CD4-positive, alpha-beta T cell treated with Interferon alpha-2 for 1 hour (primary cell): ENCODE results near the gene TMEM87B.
"Not testable (repeated sequence)": the region's sequence is repeated elsewhere in the genome, so short reads cannot be mapped to it uniquely, and the experiment has no call there.

ENCODE experiments used
- DNase-seq, 2 donors: peaks; one replicate each; pipeline ENCODE4 v3.0.0-alpha.2; 2020 to 2022

TMEM87B gene

GRCh38 chr2:112034924-112035323 lies 20.1 kb upstream of the TMEM87B start:
- DNase-seq = no peak

GRCh38 chr2:112035786-112036185 lies 19.3 kb upstream of the TMEM87B start:
- no peak for DNase-seq

- DNase-seq = not testable (repeated sequence)
Measured at GRCh38 chr2:112039556-112039955, 15.5 kb upstream of the TMEM87B start.

- not testable (repeated sequence) for DNase-seq
Measured at GRCh38 chr2:112040066-112040465, 15.0 kb upstream of the TMEM87B start.

- not testable (repeated sequence) for DNase-seq
Measured at GRCh38 chr2:112041460-112041859, 13.6 kb upstream of the TMEM87B start.

- DNase-seq = no peak
Measured at GRCh38 chr2:112045446-112046014, 9.5 kb upstream of the TMEM87B start.

GRCh38 chr2:112046231-112046630 lies 8.8 kb upstream of the TMEM87B start:
- no peak for DNase-seq

- no peak for DNase-seq
Measured at GRCh38 chr2:112047537-112048235, 7.4 kb upstream of the TMEM87B start.

GRCh38 chr2:112048236-112048592 lies 6.9 kb upstream of the TMEM87B start:
- no peak for DNase-seq

GRCh38 chr2:112048887-112049286 lies 6.2 kb upstream of the TMEM87B start:
- DNase-seq = peak; percentile 46 to 70

- no peak for DNase-seq
Measured at GRCh38 chr2:112050316-112050715, 4.8 kb upstream of the TMEM87B start.

GRCh38 chr2:112053917-112054846 lies 887 bp upstream of the TMEM87B start:
- peak; percentile 97 to 99 for DNase-seq

GRCh38 chr2:112055730-112056625 lies 909 bp downstream of the TMEM87B start:
- peak in 1 of 2 donors; percentile 40 for DNase-seq

GRCh38 chr2:112056626-112056987 lies 1.5 kb downstream of the TMEM87B start:
- no peak for DNase-seq

- DNase-seq = no peak
Measured at GRCh38 chr2:112059671-112060070, 4.6 kb downstream of the TMEM87B start.

GRCh38 chr2:112061299-112061698 lies 6.2 kb downstream of the TMEM87B start:
- no peak for DNase-seq

- no peak for DNase-seq
Measured at GRCh38 chr2:112061840-112062239, 6.8 kb downstream of the TMEM87B start.

- DNase-seq = no peak
Measured at GRCh38 chr2:112062894-112063293, 7.8 kb downstream of the TMEM87B start.

- no peak for DNase-seq
Measured at GRCh38 chr2:112065486-112065885, 10.4 kb downstream of the TMEM87B start.

- DNase-seq = no peak
Measured at GRCh38 chr2:112065966-112066365, 10.9 kb downstream of the TMEM87B start.

- DNase-seq = not testable (repeated sequence)
Measured at GRCh38 chr2:112069794-112070193, 14.7 kb downstream of the TMEM87B start.

GRCh38 chr2:112073875-112074274 lies 18.8 kb downstream of the TMEM87B start:
- no peak for DNase-seq

- no peak for DNase-seq
Measured at GRCh38 chr2:112074506-112074905, 19.4 kb downstream of the TMEM87B start.
